Esophagus (tissue), 2 donors: ENCODE measurements around the gene TFAP2E. TPM values are rescaled to one million over a fixed set of nuclear protein-coding genes. Genes with fewer than 3 reads are reported as not detected.

Experiments
- H3K27ac ChIP-seq, 2 donors: one replicate each; pipeline ENCODE4 v1.5.1; 2013; ENCODE audit warnings: low read depth in 2 of 2, mild to moderate bottlenecking in 2 of 2, inconsistent platforms in 1 of 2, low read length in 1 of 2, moderate library complexity in 1 of 2
- H3K27me3 ChIP-seq, 2 donors: one replicate each; pipeline ENCODE4 v1.6.1; 2013; ENCODE audit warnings: low read length in 2 of 2, control low read depth in 1 of 2, mild to moderate bottlenecking in 1 of 2; ENCODE audit not compliant: insufficient read depth in 2 of 2, control insufficient read depth in 1 of 2
- H3K36me3 ChIP-seq, 2 donors: one replicate each; pipeline ENCODE4 v1.6.1; 2013; ENCODE audit warnings: low read length in 1 of 2; ENCODE audit not compliant: control insufficient read depth in 2 of 2, insufficient read depth in 2 of 2
- H3K4me1 ChIP-seq, 2 donors: one replicate each; pipeline ENCODE4 v1.6.1; 2013; ENCODE audit warnings: low read length in 1 of 2; ENCODE audit not compliant: control insufficient read depth in 2 of 2, insufficient read depth in 2 of 2
- H3K4me3 ChIP-seq, 2 donors: one replicate each; pipeline ENCODE4 v1.5.1; 2013; ENCODE audit warnings: low read length in 2 of 2, mild to moderate bottlenecking in 2 of 2, low read depth in 1 of 2, moderate library complexity in 1 of 2
- H3K9me3 ChIP-seq, 2 donors: one replicate each; pipeline ENCODE4 v1.6.1; 2013; ENCODE audit warnings: mild to moderate bottlenecking in 2 of 2, low read depth in 1 of 2, low read length in 1 of 2, moderate library complexity in 1 of 2; ENCODE audit not compliant: control insufficient read depth in 2 of 2, insufficient read depth in 1 of 2
- WGBS, 2 donors: extraction: QIAGEN DNeasy Blood & Tissue Kit; methylation state at CpG; one replicate each; pipeline ENCODE4 v1.1.7; 2013; 5-methylcytosine and 5-hydroxymethylcytosine counted together
- polyA plus RNA-seq, 2 donors: library from polyadenylated mRNA; stranded (reverse); fragments of 200-250 nt; gene quantifications; one replicate each; pipeline ENCODE4 v1.2.3, GENCODE V29; 2013
- donor health status: healthy with polysubstance abuse.
- donor health status: Bipolar disorder and iron deficiency.

The TFAP2E gene
- polyA plus RNA-seq, 2 donors = 0.87 to 1.0 TPM

- H3K9me3 ChIP-seq = no peaks in the 10 kb centered on the region
- peaks cover 12 to 14% of the 10 kb centered on the region in 2 donors for H3K4me1 ChIP-seq
- 1 to 2% methylated on average over 11 to 17 of the region's 17 CpGs for WGBS, 2 donors
- peak overlapping the region; percentile 83 to 94 for H3K4me3 ChIP-seq
- H3K27ac ChIP-seq = peak overlapping the region; percentile 95 to 97
- H3K36me3 ChIP-seq = peaks cover 0 to 2% of the 10 kb centered on the region in 2 donors
- no peaks in the 10 kb centered on the region for H3K27me3 ChIP-seq
Observed at GRCh38 chr1:35556484-35557117, 16.5 kb upstream of the TFAP2E start.

- H3K4me1 ChIP-seq = peaks cover 12 to 14% of the 10 kb centered on the region in 2 donors
- 1 to 2% methylated on average over 24 to 39 of the region's 39 CpGs for WGBS, 2 donors
Observed at GRCh38 chr1:35557118-35557610, 15.9 kb upstream of the TFAP2E start, which contains the start of gene KIAA0319L. Gene KIAA0319L, minus strand, starts transcription at chr1:35557403. Its CDS starts 2,912 bp downstream, at chr1:35554491.

GRCh38 chr1:35557611-35558373, 15.3 kb upstream of the TFAP2E start, which contains the start of gene NCDN:
Gene NCDN, plus strand, starts transcription at chr1:35557799. Its CDS starts 392 bp downstream, at chr1:35558191.
- H3K27ac ChIP-seq = peak within 1 kb of the TSS; percentile 95 to 97
- H3K27me3 ChIP-seq = no peaks in the 10 kb centered on the region
- H3K4me1 ChIP-seq = peaks cover 12 to 14% of the 10 kb centered on the region in 2 donors
- H3K9me3 ChIP-seq = no peaks in the 10 kb centered on the region
- 0% methylated on average over 56 to 58 of the region's 58 CpGs for WGBS, 2 donors
- H3K4me3 ChIP-seq = peak within 1 kb of the TSS; percentile 83 to 94
- H3K36me3 ChIP-seq = peaks cover 2 to 4% of the 10 kb centered on the region in 2 donors

More at GRCh38 chr1:35557118-35557610, 15.9 kb upstream of the TFAP2E start, which contains the start of gene KIAA0319L:
- peak within 1 kb of the TSS; percentile 95 to 97 for H3K27ac ChIP-seq
- H3K36me3 ChIP-seq = peaks cover under 1 to 2% of the 10 kb centered on the region in 2 donors
- H3K9me3 ChIP-seq = no peaks in the 10 kb centered on the region
- peak within 1 kb of the TSS; percentile 83 to 94 for H3K4me3 ChIP-seq
- H3K27me3 ChIP-seq = no peaks in the 10 kb centered on the region

GRCh38 chr1:35558374-35559316, 14.5 kb upstream of the TFAP2E start:
- no peaks in the 10 kb centered on the region for H3K9me3 ChIP-seq
- H3K27ac ChIP-seq = peak overlapping the region; percentile 52 to 95
- WGBS, 2 donors = 29 to 32% methylated on average over 25 to 26 of the region's 26 CpGs
- peaks cover 12 to 14% of the 10 kb centered on the region in 2 donors for H3K4me1 ChIP-seq
- peaks cover 0 to 4% of the 10 kb centered on the region in 2 donors for H3K36me3 ChIP-seq
- H3K27me3 ChIP-seq = no peaks in the 10 kb centered on the region
- H3K4me3 ChIP-seq = peak overlapping the region; percentile 83 to 94

GRCh38 chr1:35559317-35559944, 13.7 kb upstream of the TFAP2E start:
- WGBS, 2 donors = 74 to 75% methylated on average over 7 of the region's 7 CpGs
- peaks cover 12 to 17% of the 10 kb centered on the region in 2 donors for H3K4me1 ChIP-seq
- H3K9me3 ChIP-seq = no peaks in the 10 kb centered on the region
- no peak overlapping the region for H3K4me3 ChIP-seq
- peak overlapping the region in 1 of 2 donors; percentile 11 for H3K27ac ChIP-seq
- peaks cover 0 to 7% of the 10 kb centered on the region in 2 donors for H3K36me3 ChIP-seq
- H3K27me3 ChIP-seq = no peaks in the 10 kb centered on the region

- no peaks in the 10 kb centered on the region for H3K27me3 ChIP-seq
- H3K36me3 ChIP-seq = peaks cover 0 to 12% of the 10 kb centered on the region in 2 donors
- no peak overlapping the region for H3K4me3 ChIP-seq
- no peaks in the 10 kb centered on the region for H3K9me3 ChIP-seq
- H3K27ac ChIP-seq = no peak overlapping the region
- peaks cover 12 to 17% of the 10 kb centered on the region in 2 donors for H3K4me1 ChIP-seq
- WGBS, 2 donors = 48 to 52% methylated on average over 44 of the region's 44 CpGs
Observed at GRCh38 chr1:35560256-35561225, 12.6 kb upstream of the TFAP2E start.

- WGBS, 2 donors = 67 to 74% methylated on average over 11 of the region's 11 CpGs
- no peak overlapping the region for H3K4me3 ChIP-seq
- H3K27ac ChIP-seq = no peak overlapping the region
- no peaks in the 10 kb centered on the region for H3K27me3 ChIP-seq
- peaks cover 12 to 17% of the 10 kb centered on the region in 2 donors for H3K4me1 ChIP-seq
- H3K9me3 ChIP-seq = no peaks in the 10 kb centered on the region
- H3K36me3 ChIP-seq = peaks cover 0 to 14% of the 10 kb centered on the region in 2 donors
Observed at GRCh38 chr1:35561297-35561971, 11.7 kb upstream of the TFAP2E start.
